Effector memory CD4-positive, alpha-beta T cell (primary cell): Measurements from ENCODE around the gene PDSS2.
"Not testable (repeated sequence)": the region's sequence is repeated elsewhere in the genome, so short reads cannot be mapped to it uniquely, and the experiment has no call there.

Source experiments
- DNase-seq, 3 donors: peaks; one replicate each; pipeline ENCODE4 v3.0.0-alpha.2; 2020
- H3K27ac ChIP-seq: 2 replicates; pipeline ENCODE4 v1.7.0; 2013; ENCODE audit warnings: mild to moderate bottlenecking, low read length, moderate library complexity; ENCODE audit not compliant: insufficient read depth, poor library complexity, severe bottlenecking
- H3K27me3 ChIP-seq: replicated peaks from 2 replicates; pipeline ENCODE4 v1.7.0; 2013; ENCODE audit warnings: mild to moderate bottlenecking, low read length; ENCODE audit not compliant: insufficient read depth, control insufficient read depth, poor library complexity, severe bottlenecking
- H3K36me3 ChIP-seq: 2 replicates; pipeline ENCODE4 v1.7.0; 2013; ENCODE audit warnings: mild to moderate bottlenecking, low read length, moderate library complexity; ENCODE audit not compliant: control insufficient read depth, insufficient read depth
- H3K4me1 ChIP-seq: 2 replicates; pipeline ENCODE4 v1.7.0; 2013; ENCODE audit warnings: low read length, mild to moderate bottlenecking; ENCODE audit not compliant: control insufficient read depth, insufficient read depth, poor library complexity, severe bottlenecking
- H3K4me3 ChIP-seq: 2 replicates; pipeline ENCODE4 v1.7.0; 2013; ENCODE audit warnings: low read length, low read depth, mild to moderate bottlenecking; ENCODE audit not compliant: insufficient read depth, poor library complexity, severe bottlenecking
- H3K9me3 ChIP-seq: 2 replicates; pipeline ENCODE4 v1.7.0; 2013; ENCODE audit warnings: mild to moderate bottlenecking, low read length, moderate library complexity; ENCODE audit not compliant: control insufficient read depth

PDSS2 gene

GRCh38 chr6:107314531-107314939 lies 144.8 kb downstream of the PDSS2 start:
- Histone ChIP-seq H3K27me3 (no peaks in the 10 kb centered on the region), H3K27ac (no peak overlapping the region), H3K4me1 (no peaks in the 10 kb centered on the region), H3K4me3 (no peak overlapping the region), H3K36me3 (no peaks in the 10 kb centered on the region), H3K9me3 (no peaks in the 10 kb centered on the region)
- no peak for DNase-seq

GRCh38 chr6:107313776-107314175 lies 145.6 kb downstream of the PDSS2 start:
- no peak overlapping the region for H3K4me3 ChIP-seq
- H3K27me3 ChIP-seq: no peaks in the 10 kb centered on the region
- no peak for DNase-seq
- no peaks in the 10 kb centered on the region for H3K9me3 ChIP-seq
- no peak overlapping the region for H3K27ac ChIP-seq
- H3K4me1 ChIP-seq: no peaks in the 10 kb centered on the region
- H3K36me3 ChIP-seq: no peaks in the 10 kb centered on the region

DNA sequence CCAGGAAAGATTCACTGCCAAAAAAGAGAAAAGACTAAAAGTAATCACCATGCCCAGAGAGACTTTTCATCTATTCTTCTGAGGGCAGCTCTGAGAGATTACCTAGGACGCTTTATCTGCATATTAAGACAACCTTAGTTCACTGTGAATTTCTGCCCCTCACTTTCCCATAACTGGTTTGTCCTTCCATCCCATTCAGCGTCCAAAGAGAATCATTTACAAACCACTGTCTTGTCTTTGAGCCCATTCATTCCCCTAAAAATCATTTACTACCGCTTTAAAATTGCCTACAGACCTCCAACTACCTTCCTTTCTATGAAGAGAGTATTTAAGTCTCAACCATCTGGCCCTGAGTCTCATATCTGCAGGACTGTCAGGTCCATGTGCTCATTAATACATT lies 149.0 kb downstream of the PDSS2 start:
- DNase-seq: no peak
- H3K9me3 ChIP-seq: no peaks in the 10 kb centered on the region

GRCh38 chr6:107308677-107309076 lies 150.7 kb downstream of the PDSS2 start:
- no peaks in the 10 kb centered on the region for H3K4me1 ChIP-seq
- no peaks in the 10 kb centered on the region for H3K27me3 ChIP-seq
- H3K36me3 ChIP-seq: no peaks in the 10 kb centered on the region
- H3K9me3 ChIP-seq: no peaks in the 10 kb centered on the region
- DNase-seq: no peak
- no peak overlapping the region for H3K27ac ChIP-seq
- H3K4me3 ChIP-seq: no peak overlapping the region

More for the DNA sequence above, 149.0 kb downstream of the PDSS2 start:
- H3K4me3 ChIP-seq: no peak overlapping the region
- H3K4me1 ChIP-seq: no peaks in the 10 kb centered on the region
- no peak overlapping the region for H3K27ac ChIP-seq
- H3K27me3 ChIP-seq: no peaks in the 10 kb centered on the region
- no peaks in the 10 kb centered on the region for H3K36me3 ChIP-seq

DNA sequence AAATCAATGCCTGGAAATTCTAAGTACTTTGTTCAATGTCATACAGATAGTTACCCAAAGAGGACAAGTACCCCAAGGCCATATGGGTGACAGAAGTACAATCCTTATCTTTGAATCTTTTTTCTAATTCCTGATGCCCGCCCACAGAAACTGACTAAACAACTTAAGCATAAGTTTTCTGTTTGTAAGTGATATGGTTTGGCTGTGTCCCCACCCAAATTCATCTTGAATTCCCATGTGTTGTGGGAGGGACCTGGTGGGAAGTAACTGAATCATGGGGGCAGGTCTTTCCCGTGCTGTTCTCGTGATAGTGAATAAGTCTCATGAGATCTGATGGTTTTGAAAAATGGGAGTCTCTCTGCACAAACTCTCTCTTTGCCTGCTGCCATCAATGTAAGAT lies 153.4 kb downstream of the PDSS2 start:
- H3K4me3 ChIP-seq, H3K36me3 ChIP-seq, H3K4me1 ChIP-seq, H3K27ac ChIP-seq, H3K27me3 ChIP-seq, H3K9me3 ChIP-seq, DNase-seq: not testable (repeated sequence)

DNA sequence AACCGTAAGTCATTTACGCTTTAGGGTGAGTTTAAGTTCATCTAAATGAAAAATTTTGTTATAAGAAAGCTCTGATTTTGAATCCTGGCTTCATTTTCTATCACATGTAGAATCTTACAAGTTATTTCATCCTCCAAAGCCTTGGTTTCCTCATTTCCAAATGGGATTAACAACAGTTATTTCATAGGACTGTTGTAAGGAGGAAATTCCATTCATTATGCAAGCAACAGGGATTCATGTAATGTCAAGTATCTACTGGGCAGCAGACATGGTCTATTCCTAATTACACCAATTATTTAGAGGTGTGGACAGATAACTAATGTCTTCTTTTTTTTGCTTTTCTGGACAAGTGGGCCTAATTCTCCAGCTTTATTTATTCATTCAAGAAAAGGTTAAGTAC lies 154.0 kb downstream of the PDSS2 start:
- Histone ChIP-seq H3K27ac (no peak overlapping the region), H3K4me1 (no peaks in the 10 kb centered on the region), H3K27me3 (no peaks in the 10 kb centered on the region), H3K9me3 (no peaks in the 10 kb centered on the region), H3K36me3 (no peaks in the 10 kb centered on the region), H3K4me3 (no peak overlapping the region)
- no peak for DNase-seq

DNA sequence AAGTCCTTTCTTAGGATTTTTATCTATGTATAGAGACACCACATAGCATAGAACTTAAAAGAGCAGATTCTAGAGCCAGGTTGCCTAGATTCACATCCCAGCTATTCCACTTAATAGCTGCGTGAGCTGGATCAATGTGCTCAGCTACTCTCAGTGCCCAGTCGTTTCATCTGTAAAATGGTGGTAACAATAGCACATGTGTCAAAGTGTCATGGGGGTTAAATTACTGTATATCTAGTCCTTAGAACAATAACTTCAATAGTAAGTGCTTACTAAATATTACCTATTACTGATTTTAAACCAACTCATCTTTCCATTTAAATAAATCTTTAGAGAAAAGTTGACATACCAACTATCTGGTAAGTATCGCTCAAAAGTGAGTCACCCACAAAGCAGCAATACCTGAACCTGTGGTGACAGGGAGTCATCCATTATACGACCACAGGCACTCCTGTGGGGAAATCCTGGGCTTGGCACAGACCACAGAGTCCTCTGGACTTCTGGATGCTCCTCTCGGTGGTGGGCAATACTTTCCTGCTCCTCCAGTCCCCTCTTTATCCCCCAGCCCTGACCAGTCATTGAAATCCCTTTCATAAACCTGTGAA lies 154.8 kb downstream of the PDSS2 start:
- Histone ChIP-seq H3K27ac (no peak overlapping the region), H3K4me3 (no peak overlapping the region), H3K36me3 (no peaks in the 10 kb centered on the region), H3K27me3 (no peaks in the 10 kb centered on the region), H3K9me3 (no peaks in the 10 kb centered on the region), H3K4me1 (no peaks in the 10 kb centered on the region)
- DNase-seq: no peak

GRCh38 chr6:107293350-107293749 lies 166.0 kb downstream of the PDSS2 start:
- Histone ChIP-seq H3K4me1 (no peaks in the 10 kb centered on the region), H3K9me3 (no peaks in the 10 kb centered on the region), H3K36me3 (no peaks in the 10 kb centered on the region), H3K27ac (no peak overlapping the region), H3K4me3 (no peak overlapping the region), H3K27me3 (no peaks in the 10 kb centered on the region)
- no peak for DNase-seq

- Histone ChIP-seq H3K27ac (no peak overlapping the region), H3K4me3 (no peak overlapping the region), H3K4me1 (no peaks in the 10 kb centered on the region), H3K27me3 (no peaks in the 10 kb centered on the region), H3K36me3 (no peaks in the 10 kb centered on the region), H3K9me3 (no peaks in the 10 kb centered on the region)
- no peak for DNase-seq
Measured at GRCh38 chr6:107292715-107293271, 166.6 kb downstream of the PDSS2 start.

- no peak overlapping the region for H3K27ac ChIP-seq
- H3K27me3 ChIP-seq: no peaks in the 10 kb centered on the region
- DNase-seq: no peak
- no peak overlapping the region for H3K4me3 ChIP-seq
- no peaks in the 10 kb centered on the region for H3K9me3 ChIP-seq
- no peaks in the 10 kb centered on the region for H3K4me1 ChIP-seq
- no peaks in the 10 kb centered on the region for H3K36me3 ChIP-seq
Measured at GRCh38 chr6:107290491-107290890, 168.9 kb downstream of the PDSS2 start.
